GM23338 (cell line): ENCODE measurements around the gene PTPRN2. TPM values are rescaled to one million over a fixed set of nuclear protein-coding genes. Genes with fewer than 3 reads are reported as not detected.

Source experiments
- ATAC-seq: fragments of 200-7000 bp; cut with Tn5 transposase; 3 replicates; pipeline ENCODE4 v1.9.1; 2020
- DNase-seq: peaks from one replicate; pipeline ENCODE4 v3.0.0-alpha.2; 2015; ENCODE audit warnings: low spot score
- H2AFZ ChIP-seq: fragments of 200-600 bp; sonication (generic); 2 replicates; pipeline ENCODE4 v1.8.0; 2016; ENCODE audit warnings: antibody characterized with exemption, mild to moderate bottlenecking, moderate library complexity
- H3F3A ChIP-seq: fragments of 200-600 bp; sonication (generic); replicated peaks from 2 replicates; pipeline ENCODE4 v1.8.0; 2017; ENCODE audit warnings: antibody characterized with exemption, mixed run types, low read depth
- H3K27ac ChIP-seq: fragments of 200-600 bp; sonication (generic); 2 replicates; pipeline ENCODE4 v1.6.1; 2016; ENCODE audit warnings: low read depth
- H3K27me3 ChIP-seq: fragments of 200-600 bp; sonication (generic); 2 replicates; pipeline ENCODE4 v1.8.0; 2016; ENCODE audit warnings: mild to moderate bottlenecking, mixed run types, moderate library complexity; ENCODE audit not compliant: insufficient read depth
- H3K36me3 ChIP-seq: fragments of 200-600 bp; sonication (generic); 2 replicates; pipeline ENCODE4 v1.8.0; 2016; ENCODE audit warnings: mild to moderate bottlenecking; ENCODE audit not compliant: insufficient read depth
- H3K4me1 ChIP-seq: fragments of 200-600 bp; sonication (generic); 2 replicates; pipeline ENCODE4 v1.8.0; 2016; ENCODE audit warnings: mild to moderate bottlenecking, moderate library complexity; ENCODE audit not compliant: insufficient read depth
- H3K4me2 ChIP-seq: fragments of 200-600 bp; sonication (generic); 2 replicates; pipeline ENCODE4 v1.7.1; 2017; ENCODE audit warnings: mixed run types
- H3K4me3 ChIP-seq: fragments of 200-600 bp; sonication (generic); 2 replicates; pipeline ENCODE4 v1.6.1; 2016; ENCODE audit warnings: mixed run types
- H3K79me2 ChIP-seq: fragments of 200-600 bp; sonication (generic); replicated peaks from 2 replicates; pipeline ENCODE4 v1.8.0; 2017; ENCODE audit warnings: mild to moderate bottlenecking; ENCODE audit not compliant: insufficient read depth
- H3K9me2 ChIP-seq: fragments of 200-600 bp; sonication (generic); 2 replicates; pipeline ENCODE4 v1.8.0; 2017; ENCODE audit not compliant: insufficient read depth
- H4K20me1 ChIP-seq: fragments of 200-600 bp; sonication (generic); replicated peaks from 2 replicates; pipeline ENCODE4 v1.8.0; 2017; ENCODE audit warnings: mild to moderate bottlenecking; ENCODE audit not compliant: insufficient read depth
- H3K27ac Mint-ChIP-seq: 2 replicates; pipeline ENCODE4 v1.8.0; 2020; ENCODE audit warnings: inconsistent platforms, mild to moderate bottlenecking, moderate library complexity, mixed read lengths
- H3K27me3 Mint-ChIP-seq: 3 replicates; pipeline ENCODE4 v1.8.0; 2022; ENCODE audit warnings: low read depth, mild to moderate bottlenecking, moderate library complexity, mixed read lengths, inconsistent platforms; ENCODE audit not compliant: insufficient read depth, poor library complexity
- H3K36me3 Mint-ChIP-seq: 3 replicates; pipeline ENCODE4 v1.8.0; 2021; ENCODE audit warnings: low read depth, mild to moderate bottlenecking, inconsistent platforms, moderate library complexity, mixed read lengths
- H3K4me1 Mint-ChIP-seq: 3 replicates; pipeline ENCODE4 v1.8.0; 2020; ENCODE audit warnings: mild to moderate bottlenecking, inconsistent platforms, mixed read lengths
- H3K4me3 Mint-ChIP-seq: 3 replicates; pipeline ENCODE4 v1.8.0; 2021; ENCODE audit warnings: moderate library complexity, mild to moderate bottlenecking, inconsistent platforms, mixed read lengths
- H3K9me3 Mint-ChIP-seq: 3 replicates; pipeline ENCODE4 v1.8.0; 2020; ENCODE audit warnings: moderate library complexity, mild to moderate bottlenecking, inconsistent platforms, mixed read lengths
- CREB1 ChIP-seq: fragments of 250-450 bp; sonication (Bioruptor Pico); IDR thresholded peaks from 2 replicates; pipeline ENCODE4 v1.5.0; 2020; ENCODE audit warnings: low read depth, mild to moderate bottlenecking, moderate library complexity
- CTCF ChIP-seq, 2 experiments: fragments of 200-600 bp in 1 of 2; sonication (generic) in 1 of 2; conservative IDR thresholded peaks; 2 replicates each; pipeline versions ENCODE4 v1.5.1 to v1.6.1; 2016 to 2017; ENCODE audit warnings: antibody characterized with exemption in 2 of 2, low read depth in 2 of 2, mild to moderate bottlenecking in 2 of 2, moderate library complexity in 1 of 2
- ETS1 ChIP-seq: IDR thresholded peaks from 2 replicates; pipeline ENCODE4 v1.6.1; 2016; ENCODE audit warnings: antibody characterized with exemption
- EZH2 ChIP-seq: fragments of 200-600 bp; sonication (generic); IDR thresholded peaks from one replicate; pipeline ENCODE4 v1.8.0; 2017; ENCODE audit warnings: antibody characterized with exemption, mild to moderate bottlenecking, low read depth; ENCODE audit not compliant: unreplicated experiment
- EZH2phosphoT487 ChIP-seq: fragments of 200-600 bp; sonication (generic); IDR thresholded peaks from one replicate; pipeline ENCODE4 v1.8.1; 2018; ENCODE audit warnings: antibody characterized with exemption; ENCODE audit not compliant: unreplicated experiment
- JUNB ChIP-seq: IDR thresholded peaks from one replicate; pipeline ENCODE4 v1.6.1; 2016; ENCODE audit warnings: antibody characterized with exemption; ENCODE audit not compliant: unreplicated experiment
- NANOG ChIP-seq: IDR thresholded peaks from 2 replicates; pipeline ENCODE4 v1.6.1; 2016; ENCODE audit warnings: antibody characterized with exemption, borderline replicate concordance
- POLR2AphosphoS5 ChIP-seq: IDR thresholded peaks from 2 replicates; pipeline ENCODE4 v1.6.1; 2016; ENCODE audit warnings: antibody characterized with exemption, low read depth
- REST ChIP-seq: IDR thresholded peaks from one replicate; pipeline ENCODE4 v1.6.1; 2018; ENCODE audit warnings: antibody characterized with exemption; ENCODE audit not compliant: unreplicated experiment
- STAT1 ChIP-seq: IDR thresholded peaks from one replicate; pipeline ENCODE4 v1.6.1; 2016; ENCODE audit warnings: antibody characterized with exemption; ENCODE audit not compliant: unreplicated experiment
- ZNF114 ChIP-seq: fragments of 250-450 bp; sonication (Bioruptor Pico); IDR thresholded peaks from 2 replicates; pipeline ENCODE4 v1.5.0; 2020; ENCODE audit warnings: mild to moderate bottlenecking, moderate library complexity
- ZNF331 ChIP-seq: fragments of 250-450 bp; sonication (Bioruptor Pico); IDR thresholded peaks from 2 replicates; pipeline ENCODE4 v1.5.0; 2020; ENCODE audit warnings: low read depth, mild to moderate bottlenecking, moderate library complexity
- ZNF462 ChIP-seq: fragments of 250-450 bp; sonication (Bioruptor Pico); IDR thresholded peaks from 2 replicates; pipeline ENCODE4 v1.5.0; 2020; ENCODE audit warnings: mild to moderate bottlenecking, moderate library complexity
- polyA plus RNA-seq: library from polyadenylated mRNA; unstranded; fragments of >200 nt; fragmentation: Nextera tagmentation; extraction: Ambion mirVana; gene quantifications from 2 replicates; pipeline ENCODE4 v1.2.1, GENCODE V29; 2016
- total RNA-seq: library from RNA; depleted of rRNA; stranded (reverse); fragments of >200 nt; shearing (Covaris generic); gene quantifications from 2 replicates; pipeline ENCODE4 v1.2.3, GENCODE V29; 2014

The PTPRN2 gene
- total and polyA plus RNA-seq, 2 experiments from 2014 or later, result 0.87 to 4.0 TPM

GRCh38 chr7:157764193-157764592 lies 823.4 kb downstream of the PTPRN2 start:
- H3K4me1 ChIP-seq, result no peaks in the 10 kb centered on the region
- H4K20me1 ChIP-seq, result no peaks in the 10 kb centered on the region
- Mint-ChIP-seq H3K4me3 (no peak overlapping the region), H3K36me3 (peaks cover 56% of the 10 kb centered on the region), H3K27ac (no peak overlapping the region), H3K9me3 (peaks cover 90% of the 10 kb centered on the region), H3K27me3 (peaks cover 7% of the 10 kb centered on the region), H3K4me1 (no peaks in the 10 kb centered on the region)
- no peaks in the 10 kb centered on the region for H3K9me2 ChIP-seq
- no peak overlapping the region for H3K4me2 ChIP-seq
- H3K27ac ChIP-seq, result no peak overlapping the region
- H3K4me3 ChIP-seq, result no peak overlapping the region
- H3F3A ChIP-seq, result no peaks in the 10 kb centered on the region
- no peak overlapping the region for H2AFZ ChIP-seq
- DNase-seq (no peak), ATAC-seq (no peak)
- H3K79me2 ChIP-seq, result no peaks in the 10 kb centered on the region
- TF ChIP-seq JUNB (no peak), CTCF (conservative IDR thresholded peaks at IDR 0.05; ENCODE audit: low read depth in 2 of 2) (no peak), EZH2phosphoT487 (no peak), CREB1 (CRISPR knock-in tag) (no peak), POLR2AphosphoS5 (no peak), STAT1 (no peak), ZNF331 (CRISPR knock-in tag) (no peak), ZNF114 (CRISPR knock-in tag) (no peak), NANOG (no peak), REST (no peak), ETS1 (no peak), EZH2 (no peak), ZNF462 (CRISPR knock-in tag) (no peak)
- H3K36me3 ChIP-seq, result no peaks in the 10 kb centered on the region
- H3K27me3 ChIP-seq, result no peaks in the 10 kb centered on the region
